ENCODE data around the gene LENG1.
A peak's percentile ranks its signal among the peaks of the same experiment; 100 is the strongest.
"Not testable (repeated sequence)": the region's sequence is repeated elsewhere in the genome, so short reads cannot be mapped to it uniquely, and the experiment has no call there.

The LENG1 gene

GRCh38 chr19:54189145-54189734 lies 29.7 kb upstream of the LENG1 start, which contains the start of gene MBOAT7:
Gene MBOAT7, minus strand, starts transcription at chr19:54189580. Its CDS starts 1,072 bp downstream, at chr19:54188508.
- no peak for DNase-seq

GRCh38 chr19:54188215-54188871 lies 28.8 kb upstream of the LENG1 start:
- peak; percentile 74 for DNase-seq

DNA sequence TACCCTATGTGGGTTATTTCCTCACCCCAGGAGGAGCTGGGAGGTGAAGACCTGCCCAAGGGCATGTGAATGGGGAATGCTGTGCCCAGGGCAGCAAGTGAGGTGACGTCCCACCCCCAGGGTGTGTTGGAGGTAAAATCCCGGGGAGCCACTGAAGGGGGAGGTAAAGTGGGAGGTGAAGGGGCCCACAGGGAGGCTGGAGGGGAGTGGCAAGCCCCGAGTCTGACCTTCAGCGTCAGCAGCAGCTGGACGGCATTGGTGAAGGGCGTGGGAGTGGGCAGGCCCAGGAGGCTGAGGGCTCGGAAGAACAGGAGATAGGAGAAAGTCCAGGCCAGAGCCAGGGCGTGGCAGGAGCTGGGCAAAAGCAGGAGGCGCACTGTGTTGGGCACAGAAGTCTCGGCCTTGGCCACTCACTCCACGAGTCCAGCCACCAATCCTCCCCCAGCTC lies 27.4 kb upstream of the LENG1 start:
- DNase-seq, result no peak

- DNase-seq, result no peak
Measured at GRCh38 chr19:54186351-54186750, 26.8 kb upstream of the LENG1 start.

- no peak for DNase-seq
Measured at GRCh38 chr19:54183431-54183830, 23.9 kb upstream of the LENG1 start.

- DNase-seq, result not testable (repeated sequence)
Measured at GRCh38 chr19:54181894-54182293, 22.4 kb upstream of the LENG1 start.

- DNase-seq, result no peak
Measured at GRCh38 chr19:54180691-54181091, 21.2 kb upstream of the LENG1 start.

- no peak for DNase-seq
Measured at GRCh38 chr19:54179921-54180461, 20.5 kb upstream of the LENG1 start.

GRCh38 chr19:54179262-54179852 lies 19.8 kb upstream of the LENG1 start:
- no peak for DNase-seq

GRCh38 chr19:54178581-54179261 lies 19.2 kb upstream of the LENG1 start:
- DNase-seq, result no peak

GRCh38 chr19:54173951-54174834 lies 14.7 kb upstream of the LENG1 start:
- DNase-seq, result no peak

DNA sequence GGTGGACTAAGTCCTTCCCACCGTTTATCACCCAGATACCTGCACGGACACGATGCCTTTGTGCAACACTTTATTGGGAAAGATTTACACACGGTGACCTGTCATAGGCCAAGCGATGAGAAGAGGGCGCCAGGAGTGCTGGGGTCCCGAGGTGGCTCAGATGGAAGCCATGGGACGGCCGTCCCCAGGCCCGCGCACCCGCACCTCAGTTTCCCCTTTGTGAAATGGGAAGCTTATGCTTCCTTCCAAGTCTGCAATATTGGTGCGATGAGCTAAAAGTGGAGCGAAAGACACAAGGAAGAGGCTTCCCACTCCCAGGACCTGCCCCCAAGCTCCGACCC lies 13.8 kb upstream of the LENG1 start:
- DNase-seq, result no peak

DNA sequence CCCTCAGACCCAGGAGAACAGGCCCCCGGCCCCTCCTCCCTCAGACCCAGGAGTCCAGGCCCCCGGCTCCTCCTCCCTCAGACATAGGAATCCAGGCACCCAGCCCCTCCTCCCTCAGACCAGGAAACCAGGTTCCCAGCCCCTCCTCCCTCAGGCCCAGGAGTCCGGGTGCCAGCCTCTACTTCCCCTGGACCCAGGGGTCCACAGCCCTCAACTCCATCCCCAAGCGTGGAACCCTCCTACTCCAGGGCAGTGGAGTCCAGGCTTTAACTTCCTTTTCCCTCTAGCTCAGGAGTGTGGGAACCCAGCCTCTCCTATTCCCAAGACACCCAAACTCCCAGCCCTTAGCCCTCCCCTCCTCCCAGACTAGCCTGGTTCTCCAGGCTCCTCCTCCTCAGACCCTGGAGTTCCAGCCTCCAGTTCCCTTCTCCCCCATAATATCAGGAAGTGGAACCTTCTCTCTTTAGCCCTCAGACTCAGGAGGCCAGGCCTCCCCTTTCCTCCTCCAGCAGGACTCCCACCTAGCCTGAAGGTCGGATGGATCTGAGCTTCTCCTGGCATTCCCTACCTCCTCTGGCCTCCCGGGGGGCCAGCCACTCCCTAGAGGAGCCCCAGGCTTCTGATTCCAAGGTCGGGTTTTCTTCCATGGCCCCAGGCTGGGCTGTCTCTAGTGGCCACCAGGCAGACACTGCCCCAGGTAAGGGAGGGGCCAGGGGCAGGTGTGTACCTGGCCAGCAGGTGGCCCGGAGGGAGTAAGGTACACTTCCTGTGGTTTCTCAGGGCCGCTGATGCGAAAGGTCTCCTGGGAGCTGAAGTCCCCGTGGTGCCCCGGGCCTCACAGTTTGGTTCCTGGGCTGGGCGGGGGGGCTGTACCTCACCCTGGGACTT lies 13.2 kb upstream of the LENG1 start, which contains the start of gene TMC4:
TSS of gene TMC4 (minus strand) at position 690 of the 888 bp plus-strand sequence. CDS start at position 647, 43 bp downstream.
- no peak for DNase-seq

DNA sequence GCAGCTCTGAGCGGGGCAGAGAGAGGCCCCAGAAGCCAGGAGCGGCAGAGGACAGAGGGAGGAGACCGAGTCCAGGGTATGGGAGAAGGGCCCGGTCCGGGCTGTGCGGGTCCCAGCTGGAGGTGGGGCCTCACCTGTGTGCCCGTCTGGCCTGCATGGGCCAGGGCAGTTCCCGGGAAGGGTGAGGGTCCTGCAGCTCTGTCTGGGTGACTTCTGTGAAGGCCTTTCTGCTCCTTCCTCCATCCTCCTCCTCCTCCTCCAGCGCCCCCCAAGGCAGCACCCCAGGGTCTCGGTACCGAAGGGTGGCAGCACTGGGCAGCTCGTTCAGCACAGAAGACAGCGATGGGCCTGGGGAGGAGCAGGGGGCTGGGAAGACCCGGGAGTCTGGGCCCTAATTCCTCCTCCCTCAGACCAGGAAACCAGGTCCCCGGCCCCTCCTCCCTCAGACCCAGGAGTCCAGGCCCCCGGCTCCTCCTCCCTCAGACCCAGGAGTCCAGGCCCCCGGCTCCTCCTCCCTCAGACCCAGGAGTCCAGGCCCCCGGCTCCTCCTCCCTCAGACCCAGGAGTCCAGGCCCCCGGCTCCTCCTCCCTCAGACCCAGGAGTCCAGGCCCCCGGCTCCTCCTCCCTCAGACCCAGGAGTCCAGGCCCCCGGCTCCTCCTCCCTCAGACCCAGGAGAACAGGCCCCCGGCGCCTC lies 12.4 kb upstream of the LENG1 start:
- DNase-seq, result not testable (repeated sequence)

DNA sequence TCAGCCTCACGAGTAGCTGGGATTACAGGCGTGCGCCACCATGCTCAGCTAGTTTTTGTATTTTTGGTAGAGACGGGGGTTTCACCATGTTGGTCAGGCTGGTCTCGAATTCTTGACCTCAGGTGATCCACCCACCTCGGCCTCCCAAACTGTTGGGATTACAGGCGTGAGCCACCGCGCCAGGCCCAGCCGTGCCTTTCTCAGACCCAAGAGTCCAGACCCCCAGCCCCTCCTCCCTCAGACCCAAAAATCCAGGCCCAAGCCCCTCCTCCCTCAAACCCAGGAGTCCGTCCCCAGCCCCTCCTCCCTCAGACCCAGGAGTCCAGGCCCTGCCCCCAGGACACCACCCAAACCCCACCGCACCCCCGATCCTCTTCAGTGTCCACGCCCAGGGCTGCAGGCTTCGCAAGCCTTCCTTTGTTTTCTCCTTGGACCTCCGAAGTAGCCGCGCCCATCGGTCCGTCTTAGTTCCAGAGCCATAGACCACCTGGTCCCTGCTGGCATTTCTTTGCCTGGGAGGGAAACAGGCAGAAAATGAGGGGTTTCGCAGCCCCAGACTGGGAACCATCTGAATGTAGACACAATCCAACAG lies 9.7 kb upstream of the LENG1 start:
- no peak for DNase-seq

DNA sequence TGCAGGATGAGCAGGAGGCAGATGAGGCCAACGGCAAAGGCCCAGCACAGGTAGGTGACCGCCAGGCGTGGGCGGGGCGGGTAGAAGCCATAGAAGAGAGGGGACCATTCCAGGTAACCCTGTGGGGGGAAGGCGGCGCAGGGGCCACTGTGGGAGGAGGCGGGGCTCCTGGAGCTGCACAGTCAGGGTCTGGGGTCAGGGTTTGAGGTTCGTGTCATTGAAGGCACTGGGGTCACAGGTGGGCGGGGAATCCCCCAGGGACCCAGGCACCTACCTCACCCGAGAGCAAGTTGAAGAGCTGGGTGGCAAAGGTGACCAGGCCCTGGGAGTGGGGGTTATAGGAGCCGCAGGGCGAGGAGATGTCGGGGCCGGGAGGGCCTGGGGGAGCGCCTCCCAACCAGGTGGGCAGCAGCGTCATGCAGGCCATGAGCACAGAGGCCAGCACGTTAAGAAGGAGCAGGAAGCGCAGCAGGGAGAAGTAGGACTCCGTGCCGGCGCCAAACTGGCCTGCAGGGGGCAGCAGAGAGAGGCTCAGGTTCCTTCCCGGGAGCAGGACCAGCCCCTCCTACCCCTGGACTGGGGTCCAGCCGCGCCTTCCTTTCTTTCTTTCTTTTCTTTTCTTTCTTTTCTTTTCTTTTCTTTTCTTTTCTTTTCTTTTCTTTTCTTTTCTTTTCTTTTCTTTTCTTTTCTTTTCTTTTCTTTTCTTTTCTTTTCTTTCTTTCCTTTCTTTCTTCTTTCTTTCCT lies 8.8 kb upstream of the LENG1 start:
- peak; percentile 90 for DNase-seq

DNA sequence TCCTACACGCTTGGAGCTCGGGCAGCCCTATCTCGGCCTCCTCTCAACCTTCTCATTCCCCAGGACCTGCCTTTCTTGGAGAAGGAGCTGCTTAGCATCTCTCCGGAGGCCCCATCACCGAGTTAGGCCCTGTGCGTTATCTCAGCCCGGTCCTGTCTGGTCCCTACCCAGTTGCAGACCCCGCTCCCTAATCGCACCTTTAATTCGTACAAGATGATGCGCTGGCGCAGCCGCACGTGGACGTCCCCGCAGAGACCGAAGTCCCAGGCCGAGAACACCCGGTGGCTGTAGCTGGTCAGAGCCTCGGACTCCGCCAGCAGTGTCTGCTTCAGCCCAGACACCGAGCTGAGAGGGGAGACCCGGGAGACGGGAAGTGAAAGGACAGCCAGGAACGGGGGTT lies 5.7 kb upstream of the LENG1 start:
- DNase-seq, result no peak

- peak; percentile 86 for DNase-seq
Measured at GRCh38 chr19:54164369-54165068, 5.0 kb upstream of the LENG1 start.

GRCh38 chr19:54162884-54163283 lies 3.4 kb upstream of the LENG1 start:
- DNase-seq, result no peak

Measured in activated CD4-positive, alpha-beta T cell treated with anti-CD3 and anti-CD28 coated beads, Interleukin-2, amount 50 U/mL, for 16 hours (primary cell).